SK-N-SH treated with all-trans-retinoic acid at 6 μM for 48 hours (cell line): ENCODE measurements around the gene ALDOC.

Experiments
- ATAC-seq: fragments of 200-7000 bp; cut with Tn5 transposase; 3 replicates; pipeline ENCODE4 v1.9.1; 2020; ENCODE audit warnings: mild to moderate bottlenecking, moderate library complexity
- ARNTL ChIP-seq: fragments of 450-650 bp; formaldehyde crosslinking; IDR thresholded peaks from 2 replicates; pipeline ENCODE4 v1.5.0; 2020; ENCODE audit warnings: low read depth, mild to moderate bottlenecking, moderate library complexity, borderline replicate concordance
- BACH2 ChIP-seq: fragments of 250-450 bp; sonication (Bioruptor Pico); IDR thresholded peaks from 2 replicates; pipeline ENCODE4 v1.9.0; 2021; ENCODE audit warnings: mild to moderate bottlenecking, borderline replicate concordance
- CSDC2 ChIP-seq: fragments of 250-450 bp; sonication (Bioruptor Pico); IDR thresholded peaks from 2 replicates; pipeline ENCODE4 v1.5.0; 2020; ENCODE audit warnings: mild to moderate bottlenecking, moderate library complexity
- ESRRG ChIP-seq: fragments of 250-450 bp; sonication (Bioruptor Pico); IDR thresholded peaks from 2 replicates; pipeline ENCODE4 v1.6.1; 2021; ENCODE audit warnings: mild to moderate bottlenecking
- GLIS3 ChIP-seq: fragments of 250-450 bp; sonication (Bioruptor Pico); IDR thresholded peaks from 2 replicates; pipeline ENCODE4 v1.5.0; 2020; ENCODE audit warnings: mild to moderate bottlenecking, moderate library complexity
- ISL1 ChIP-seq: fragments of 250-450 bp; sonication (Bioruptor Pico); IDR thresholded peaks from 2 replicates; pipeline ENCODE4 v2.1.2; 2022; ENCODE audit warnings: mild to moderate bottlenecking, moderate library complexity
- OSR1 ChIP-seq: fragments of 250-450 bp; sonication (Bioruptor Pico); IDR thresholded peaks from 2 replicates; pipeline ENCODE4 v1.8.0; 2022; ENCODE audit warnings: moderate library complexity, mild to moderate bottlenecking, inconsistent platforms
- PPARA ChIP-seq: fragments of 250-450 bp; sonication (Bioruptor Pico); IDR thresholded peaks from 2 replicates; pipeline ENCODE4 v1.5.0; 2020; ENCODE audit warnings: mild to moderate bottlenecking, borderline replicate concordance
- SNAI2 ChIP-seq: fragments of 250-450 bp; sonication (Bioruptor Pico); IDR thresholded peaks from 2 replicates; pipeline ENCODE4 v1.5.0; 2020; ENCODE audit warnings: mild to moderate bottlenecking, moderate library complexity
- TCF4 ChIP-seq: fragments of 250-450 bp; sonication (Bioruptor Pico); IDR thresholded peaks from 2 replicates; pipeline ENCODE4 v1.8.0; 2021; ENCODE audit warnings: mild to moderate bottlenecking, moderate library complexity, borderline replicate concordance
- TOX ChIP-seq: fragments of 250-450 bp; sonication (Bioruptor Pico); IDR thresholded peaks from 2 replicates; pipeline ENCODE4 v1.8.0; 2021; ENCODE audit warnings: mild to moderate bottlenecking, moderate library complexity, borderline replicate concordance
- ZC3H10 ChIP-seq: fragments of 250-450 bp; sonication (Bioruptor Pico); IDR thresholded peaks from 2 replicates; pipeline ENCODE4 v1.5.1; 2021; ENCODE audit warnings: mild to moderate bottlenecking, moderate library complexity
- ZFP30 ChIP-seq: fragments of 450-650 bp; formaldehyde crosslinking; IDR thresholded peaks from 2 replicates; pipeline ENCODE4 v1.5.0; 2022; ENCODE audit warnings: mild to moderate bottlenecking, moderate library complexity
- ZNF565 ChIP-seq: fragments of 450-650 bp; formaldehyde crosslinking; conservative IDR thresholded peaks from 2 replicates; pipeline ENCODE4 v1.5.0; 2020; ENCODE audit warnings: low read depth, mild to moderate bottlenecking, moderate library complexity
- ZNF70 ChIP-seq: fragments of 450-650 bp; formaldehyde crosslinking; IDR thresholded peaks from 2 replicates; pipeline ENCODE4 v1.5.0; 2020; ENCODE audit warnings: mild to moderate bottlenecking, moderate library complexity
- TF ChIP-seq, protein P1 (sequence below): fragments of 250-450 bp; sonication (Bioruptor Pico); IDR thresholded peaks from 2 replicates; pipeline ENCODE4 v1.5.0; 2020; ENCODE audit warnings: mild to moderate bottlenecking, moderate library complexity
- TF ChIP-seq, protein P2 (sequence below): fragments of 250-450 bp; sonication (Bioruptor Pico); IDR thresholded peaks from 2 replicates; pipeline ENCODE4 v1.8.0; 2021; ENCODE audit warnings: low read depth, mild to moderate bottlenecking, moderate library complexity, borderline replicate concordance
- TF ChIP-seq, protein P3 (sequence below): fragments of 250-450 bp; sonication (Bioruptor Pico); IDR thresholded peaks from 2 replicates; pipeline ENCODE4 v1.5.1; 2020; ENCODE audit warnings: low read depth, mild to moderate bottlenecking, moderate library complexity
- TF ChIP-seq, protein P4 (sequence below): fragments of 250-450 bp; sonication (Bioruptor Pico); IDR thresholded peaks from 2 replicates; pipeline ENCODE4 v1.8.0; 2020; ENCODE audit warnings: mild to moderate bottlenecking, moderate library complexity, borderline replicate concordance

The ALDOC gene

DNA sequence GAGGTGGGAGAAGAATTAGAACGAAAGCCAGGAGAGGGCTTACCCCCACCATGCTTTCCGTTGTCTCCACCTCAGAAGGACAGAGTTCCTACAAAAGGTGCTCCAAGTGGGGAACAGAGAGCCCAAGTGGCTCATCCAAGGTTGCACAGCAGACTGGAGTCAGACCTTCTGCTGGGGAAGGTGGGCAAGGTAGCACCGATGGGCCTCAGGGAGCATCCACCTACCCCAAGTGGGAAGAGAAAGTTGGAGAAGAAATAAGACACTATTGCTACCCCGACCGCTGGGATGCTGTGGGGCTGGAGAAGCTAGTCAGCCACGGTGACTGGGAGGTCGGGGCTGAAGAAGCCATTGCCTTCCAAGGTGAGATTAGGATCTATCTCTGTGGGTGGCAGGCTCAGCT, 45.8 kb downstream of the ALDOC start:
- ATAC-seq: no peak

DNA sequence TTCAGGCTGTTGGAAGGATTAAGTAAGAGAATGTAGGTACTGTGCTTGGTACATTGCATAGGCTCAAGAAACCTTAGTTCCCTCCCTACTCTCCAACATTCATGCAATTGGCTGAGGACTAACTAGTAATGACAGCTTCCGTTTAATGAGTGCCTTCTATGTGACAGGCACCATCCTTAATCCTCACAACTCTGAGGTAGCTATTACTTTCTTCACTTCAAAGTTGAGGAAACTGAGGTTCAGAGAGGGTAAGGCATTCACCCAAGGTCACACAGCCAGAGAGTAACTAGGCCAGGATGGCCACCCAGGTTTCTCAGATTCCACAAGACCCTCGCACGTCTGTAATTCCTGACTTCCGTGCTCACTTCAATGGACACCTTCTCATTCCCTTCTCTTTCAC, 46.4 kb downstream of the ALDOC start:
- ATAC-seq: no peak
- no peak for TF ChIP-seq ARNTL
- TF ChIP-seq, protein P1, sequence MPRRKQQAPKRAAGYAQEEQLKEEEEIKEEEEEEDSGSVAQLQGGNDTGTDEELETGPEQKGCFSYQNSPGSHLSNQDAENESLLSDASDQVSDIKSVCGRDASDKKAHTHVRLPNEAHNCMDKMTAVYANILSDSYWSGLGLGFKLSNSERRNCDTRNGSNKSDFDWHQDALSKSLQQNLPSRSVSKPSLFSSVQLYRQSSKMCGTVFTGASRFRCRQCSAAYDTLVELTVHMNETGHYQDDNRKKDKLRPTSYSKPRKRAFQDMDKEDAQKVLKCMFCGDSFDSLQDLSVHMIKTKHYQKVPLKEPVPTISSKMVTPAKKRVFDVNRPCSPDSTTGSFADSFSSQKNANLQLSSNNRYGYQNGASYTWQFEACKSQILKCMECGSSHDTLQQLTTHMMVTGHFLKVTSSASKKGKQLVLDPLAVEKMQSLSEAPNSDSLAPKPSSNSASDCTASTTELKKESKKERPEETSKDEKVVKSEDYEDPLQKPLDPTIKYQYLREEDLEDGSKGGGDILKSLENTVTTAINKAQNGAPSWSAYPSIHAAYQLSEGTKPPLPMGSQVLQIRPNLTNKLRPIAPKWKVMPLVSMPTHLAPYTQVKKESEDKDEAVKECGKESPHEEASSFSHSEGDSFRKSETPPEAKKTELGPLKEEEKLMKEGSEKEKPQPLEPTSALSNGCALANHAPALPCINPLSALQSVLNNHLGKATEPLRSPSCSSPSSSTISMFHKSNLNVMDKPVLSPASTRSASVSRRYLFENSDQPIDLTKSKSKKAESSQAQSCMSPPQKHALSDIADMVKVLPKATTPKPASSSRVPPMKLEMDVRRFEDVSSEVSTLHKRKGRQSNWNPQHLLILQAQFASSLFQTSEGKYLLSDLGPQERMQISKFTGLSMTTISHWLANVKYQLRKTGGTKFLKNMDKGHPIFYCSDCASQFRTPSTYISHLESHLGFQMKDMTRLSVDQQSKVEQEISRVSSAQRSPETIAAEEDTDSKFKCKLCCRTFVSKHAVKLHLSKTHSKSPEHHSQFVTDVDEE (CRISPR knock-in tag): no peak
- no peak for TF ChIP-seq BACH2 (CRISPR knock-in tag)
- TF ChIP-seq ISL1: no peak
- TF ChIP-seq ESRRG (CRISPR knock-in tag): no peak
- TF ChIP-seq TOX (CRISPR knock-in tag): no peak
- TF ChIP-seq ZC3H10: no peak
- no peak for TF ChIP-seq GLIS3 (CRISPR knock-in tag)
- TF ChIP-seq OSR1 (CRISPR knock-in tag): no peak
- TF ChIP-seq, protein P2, sequence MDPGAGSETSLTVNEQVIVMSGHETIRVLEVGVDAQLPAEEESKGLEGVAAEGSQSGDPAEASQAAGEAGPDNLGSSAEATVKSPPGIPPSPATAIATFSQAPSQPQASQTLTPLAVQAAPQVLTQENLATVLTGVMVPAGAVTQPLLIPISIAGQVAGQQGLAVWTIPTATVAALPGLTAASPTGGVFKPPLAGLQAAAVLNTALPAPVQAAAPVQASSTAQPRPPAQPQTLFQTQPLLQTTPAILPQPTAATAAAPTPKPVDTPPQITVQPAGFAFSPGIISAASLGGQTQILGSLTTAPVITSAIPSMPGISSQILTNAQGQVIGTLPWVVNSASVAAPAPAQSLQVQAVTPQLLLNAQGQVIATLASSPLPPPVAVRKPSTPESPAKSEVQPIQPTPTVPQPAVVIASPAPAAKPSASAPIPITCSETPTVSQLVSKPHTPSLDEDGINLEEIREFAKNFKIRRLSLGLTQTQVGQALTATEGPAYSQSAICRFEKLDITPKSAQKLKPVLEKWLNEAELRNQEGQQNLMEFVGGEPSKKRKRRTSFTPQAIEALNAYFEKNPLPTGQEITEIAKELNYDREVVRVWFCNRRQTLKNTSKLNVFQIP (CRISPR knock-in tag): no peak
- TF ChIP-seq ZFP30 (CRISPR knock-in tag): no peak
- no peak for TF ChIP-seq TCF4
- TF ChIP-seq ZNF565 (CRISPR knock-in tag): no peak
- TF ChIP-seq CSDC2: no peak
- TF ChIP-seq, protein P3, sequence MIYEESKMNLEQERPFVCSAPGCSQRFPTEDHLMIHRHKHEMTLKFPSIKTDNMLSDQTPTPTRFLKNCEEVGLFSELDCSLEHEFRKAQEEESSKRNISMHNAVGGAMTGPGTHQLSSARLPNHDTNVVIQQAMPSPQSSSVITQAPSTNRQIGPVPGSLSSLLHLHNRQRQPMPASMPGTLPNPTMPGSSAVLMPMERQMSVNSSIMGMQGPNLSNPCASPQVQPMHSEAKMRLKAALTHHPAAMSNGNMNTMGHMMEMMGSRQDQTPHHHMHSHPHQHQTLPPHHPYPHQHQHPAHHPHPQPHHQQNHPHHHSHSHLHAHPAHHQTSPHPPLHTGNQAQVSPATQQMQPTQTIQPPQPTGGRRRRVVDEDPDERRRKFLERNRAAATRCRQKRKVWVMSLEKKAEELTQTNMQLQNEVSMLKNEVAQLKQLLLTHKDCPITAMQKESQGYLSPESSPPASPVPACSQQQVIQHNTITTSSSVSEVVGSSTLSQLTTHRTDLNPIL (CRISPR knock-in tag): no peak

More for the DNA sequence above, 45.8 kb downstream of the ALDOC start:
- TF ChIP-seq, protein P4, sequence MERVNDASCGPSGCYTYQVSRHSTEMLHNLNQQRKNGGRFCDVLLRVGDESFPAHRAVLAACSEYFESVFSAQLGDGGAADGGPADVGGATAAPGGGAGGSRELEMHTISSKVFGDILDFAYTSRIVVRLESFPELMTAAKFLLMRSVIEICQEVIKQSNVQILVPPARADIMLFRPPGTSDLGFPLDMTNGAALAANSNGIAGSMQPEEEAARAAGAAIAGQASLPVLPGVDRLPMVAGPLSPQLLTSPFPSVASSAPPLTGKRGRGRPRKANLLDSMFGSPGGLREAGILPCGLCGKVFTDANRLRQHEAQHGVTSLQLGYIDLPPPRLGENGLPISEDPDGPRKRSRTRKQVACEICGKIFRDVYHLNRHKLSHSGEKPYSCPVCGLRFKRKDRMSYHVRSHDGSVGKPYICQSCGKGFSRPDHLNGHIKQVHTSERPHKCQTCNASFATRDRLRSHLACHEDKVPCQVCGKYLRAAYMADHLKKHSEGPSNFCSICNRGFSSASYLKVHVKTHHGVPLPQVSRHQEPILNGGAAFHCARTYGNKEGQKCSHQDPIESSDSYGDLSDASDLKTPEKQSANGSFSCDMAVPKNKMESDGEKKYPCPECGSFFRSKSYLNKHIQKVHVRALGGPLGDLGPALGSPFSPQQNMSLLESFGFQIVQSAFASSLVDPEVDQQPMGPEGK (CRISPR knock-in tag): no peak
- no peak for TF ChIP-seq ESRRG (CRISPR knock-in tag)
- TF ChIP-seq ZFP30 (CRISPR knock-in tag): no peak
- TF ChIP-seq ZNF565 (CRISPR knock-in tag): no peak
- TF ChIP-seq, protein P1 (CRISPR knock-in tag): no peak
- no peak for TF ChIP-seq PPARA (CRISPR knock-in tag)
- no peak for TF ChIP-seq CSDC2
- TF ChIP-seq TCF4: no peak
- TF ChIP-seq ZNF70: no peak
- no peak for TF ChIP-seq SNAI2 (CRISPR knock-in tag)
- TF ChIP-seq, protein P2 (CRISPR knock-in tag): no peak
- TF ChIP-seq, protein P3 (CRISPR knock-in tag): no peak
- TF ChIP-seq ISL1: no peak
- no peak for TF ChIP-seq ARNTL
- TF ChIP-seq ZC3H10: no peak
